ENCODE data around the gene LIMCH1.

LIMCH1 gene

DNA sequence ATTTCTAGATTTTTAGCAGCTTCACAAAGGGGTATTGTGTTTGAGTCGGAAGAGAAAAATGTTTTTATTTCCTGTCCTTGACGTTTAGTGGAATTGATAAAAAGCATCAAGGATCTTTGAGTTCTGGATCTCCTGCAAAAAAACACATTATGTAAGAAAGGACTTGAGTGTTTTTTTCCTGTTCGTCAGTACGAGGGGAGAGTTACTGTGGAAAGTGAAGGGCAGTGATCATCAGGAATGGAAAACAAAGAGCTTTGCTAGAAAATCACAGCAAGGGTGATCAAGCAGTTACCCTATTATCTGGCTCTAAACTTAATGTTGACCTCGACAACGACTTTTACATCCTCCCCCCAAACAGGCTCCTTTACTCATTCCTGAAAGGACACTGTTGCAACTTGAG lies 7.3 kb downstream of the LIMCH1 start:
- no peak overlapping the region for H3K27ac ChIP-seq
- no peaks in the 10 kb centered on the region for H4K20me1 ChIP-seq (ENCODE audit: insufficient read depth)
- no peak overlapping the region for H2AFZ ChIP-seq (ENCODE audit: low read depth)
- no peaks in the 10 kb centered on the region for H3K36me3 ChIP-seq (ENCODE audit: insufficient read depth)
- H3K27me3 ChIP-seq (ENCODE audit: insufficient read depth, low read depth) = no peaks in the 10 kb centered on the region
- H3K4me1 ChIP-seq (ENCODE audit: low read depth, poor library complexity, severe bottlenecking) = no peaks in the 10 kb centered on the region
- no peaks in the 10 kb centered on the region for H3K79me2 ChIP-seq (ENCODE audit: insufficient read depth, low read depth)
- no peak overlapping the region for H3K4me3 ChIP-seq (IDR thresholded peaks at IDR 0.05; ENCODE audit: insufficient read depth, low read depth, low read length)
- H3K4me2 ChIP-seq = no peak overlapping the region
- no peak overlapping the region for H3K9ac ChIP-seq
- TF ChIP-seq, protein P1, sequence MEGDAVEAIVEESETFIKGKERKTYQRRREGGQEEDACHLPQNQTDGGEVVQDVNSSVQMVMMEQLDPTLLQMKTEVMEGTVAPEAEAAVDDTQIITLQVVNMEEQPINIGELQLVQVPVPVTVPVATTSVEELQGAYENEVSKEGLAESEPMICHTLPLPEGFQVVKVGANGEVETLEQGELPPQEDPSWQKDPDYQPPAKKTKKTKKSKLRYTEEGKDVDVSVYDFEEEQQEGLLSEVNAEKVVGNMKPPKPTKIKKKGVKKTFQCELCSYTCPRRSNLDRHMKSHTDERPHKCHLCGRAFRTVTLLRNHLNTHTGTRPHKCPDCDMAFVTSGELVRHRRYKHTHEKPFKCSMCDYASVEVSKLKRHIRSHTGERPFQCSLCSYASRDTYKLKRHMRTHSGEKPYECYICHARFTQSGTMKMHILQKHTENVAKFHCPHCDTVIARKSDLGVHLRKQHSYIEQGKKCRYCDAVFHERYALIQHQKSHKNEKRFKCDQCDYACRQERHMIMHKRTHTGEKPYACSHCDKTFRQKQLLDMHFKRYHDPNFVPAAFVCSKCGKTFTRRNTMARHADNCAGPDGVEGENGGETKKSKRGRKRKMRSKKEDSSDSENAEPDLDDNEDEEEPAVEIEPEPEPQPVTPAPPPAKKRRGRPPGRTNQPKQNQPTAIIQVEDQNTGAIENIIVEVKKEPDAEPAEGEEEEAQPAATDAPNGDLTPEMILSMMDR (conservative IDR thresholded peaks at IDR 0.05; ENCODE audit: low read depth, low read length) = no peak

DNA sequence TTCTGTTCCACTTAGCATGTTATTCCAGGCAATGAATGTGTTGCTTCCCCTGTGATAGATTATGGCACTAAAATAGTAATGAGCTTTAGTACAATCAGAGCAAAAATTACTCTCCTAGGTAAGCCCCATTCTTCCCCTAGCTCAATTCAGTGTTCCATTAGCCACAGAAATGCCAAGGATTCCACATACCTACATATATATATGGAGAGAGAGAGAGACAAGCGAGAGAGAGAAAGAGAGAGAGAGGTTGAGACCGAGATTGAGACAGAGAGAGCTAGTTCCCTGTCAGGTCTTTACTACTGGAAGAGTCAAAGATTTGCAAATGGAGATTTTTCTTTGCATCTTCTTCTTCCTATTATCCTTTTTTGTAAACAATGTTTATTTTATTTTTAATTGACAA lies 8.7 kb downstream of the LIMCH1 start:
- no peaks in the 10 kb centered on the region for H3K27me3 ChIP-seq (ENCODE audit: insufficient read depth, low read depth)
- TF ChIP-seq, protein P1 (conservative IDR thresholded peaks at IDR 0.05; ENCODE audit: low read depth, low read length) = no peak

DNA sequence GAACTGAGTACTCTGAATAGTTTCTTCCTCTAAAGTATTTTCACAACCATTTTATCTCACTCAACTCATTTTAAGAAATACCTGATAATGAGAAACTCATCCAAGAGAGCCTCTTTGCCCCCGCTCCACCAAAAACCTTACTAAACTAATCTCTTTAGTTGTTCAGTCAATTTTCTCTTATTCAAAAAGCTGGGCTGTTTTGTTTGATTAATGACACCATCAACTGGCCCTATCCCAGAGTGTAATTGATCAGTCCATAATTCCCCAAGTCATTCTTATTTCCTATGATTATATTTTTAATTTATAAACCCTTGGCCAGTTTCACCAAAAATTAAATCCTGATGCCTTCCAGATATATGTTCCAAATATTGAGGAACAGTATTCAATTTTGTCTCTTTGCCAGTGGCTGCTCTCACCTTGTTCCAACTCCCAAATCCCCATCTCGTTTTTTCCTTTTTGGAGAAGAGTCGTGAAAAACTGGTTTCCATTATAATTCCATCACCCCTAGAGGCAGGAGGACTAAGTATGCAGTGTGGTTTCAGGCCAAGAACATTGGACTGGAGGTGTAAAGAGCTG lies 10.4 kb downstream of the LIMCH1 start:
- H3K4me3 ChIP-seq (IDR thresholded peaks at IDR 0.05; ENCODE audit: insufficient read depth, low read depth, low read length) = no peak overlapping the region

More for the DNA sequence above, 8.7 kb downstream of the LIMCH1 start:
- Histone ChIP-seq H3K79me2 (ENCODE audit: insufficient read depth, low read depth) (no peaks in the 10 kb centered on the region), H3K27ac (no peak overlapping the region), H4K20me1 (ENCODE audit: insufficient read depth) (no peaks in the 10 kb centered on the region), H3K4me2 (no peak overlapping the region), H3K36me3 (ENCODE audit: insufficient read depth) (no peaks in the 10 kb centered on the region), H3K4me3 (IDR thresholded peaks at IDR 0.05; ENCODE audit: insufficient read depth, low read depth, low read length) (no peak overlapping the region), H2AFZ (ENCODE audit: low read depth) (no peak overlapping the region), H3K4me1 (ENCODE audit: low read depth, poor library complexity, severe bottlenecking) (no peaks in the 10 kb centered on the region), H3K9ac (no peak overlapping the region)

DNA sequence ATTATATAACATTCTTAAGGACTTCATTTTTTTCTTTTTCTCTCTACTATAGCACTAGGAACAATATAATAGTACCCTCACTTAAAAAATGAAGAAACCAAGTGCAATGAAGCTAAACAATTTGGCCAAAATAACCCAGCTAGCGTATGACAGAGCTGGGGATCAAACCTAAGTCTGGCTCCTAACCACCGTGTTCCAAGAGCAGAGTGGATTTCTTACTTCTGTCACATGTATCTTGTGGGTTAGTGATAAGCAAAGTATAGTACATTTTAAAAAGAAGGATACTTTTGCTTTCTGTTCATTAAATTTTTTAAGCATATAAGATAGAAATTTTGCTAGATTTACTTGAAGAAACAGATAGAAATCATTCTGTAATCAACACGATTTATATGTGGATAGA lies 11.5 kb downstream of the LIMCH1 start:
- TF ChIP-seq, protein P1 (conservative IDR thresholded peaks at IDR 0.05; ENCODE audit: low read depth, low read length) = no peak
- Histone ChIP-seq H3K79me2 (ENCODE audit: insufficient read depth, low read depth) (no peaks in the 10 kb centered on the region), H3K27me3 (ENCODE audit: insufficient read depth, low read depth) (no peaks in the 10 kb centered on the region), H3K27ac (no peak overlapping the region), H4K20me1 (ENCODE audit: insufficient read depth) (no peaks in the 10 kb centered on the region), H3K36me3 (ENCODE audit: insufficient read depth) (no peaks in the 10 kb centered on the region), H2AFZ (ENCODE audit: low read depth) (no peak overlapping the region), H3K4me2 (no peak overlapping the region), H3K4me3 (IDR thresholded peaks at IDR 0.05; ENCODE audit: insufficient read depth, low read depth, low read length) (no peak overlapping the region), H3K4me1 (ENCODE audit: low read depth, poor library complexity, severe bottlenecking) (no peaks in the 10 kb centered on the region), H3K9ac (no peak overlapping the region)

More for the DNA sequence above, 10.4 kb downstream of the LIMCH1 start:
- Histone ChIP-seq H3K36me3 (ENCODE audit: insufficient read depth) (no peaks in the 10 kb centered on the region), H3K4me2 (no peak overlapping the region), H2AFZ (ENCODE audit: low read depth) (no peak overlapping the region), H3K9ac (no peak overlapping the region), H3K27me3 (ENCODE audit: insufficient read depth, low read depth) (no peaks in the 10 kb centered on the region), H3K4me1 (ENCODE audit: low read depth, poor library complexity, severe bottlenecking) (no peaks in the 10 kb centered on the region), H3K79me2 (ENCODE audit: insufficient read depth, low read depth) (no peaks in the 10 kb centered on the region), H3K27ac (no peak overlapping the region), H4K20me1 (ENCODE audit: insufficient read depth) (no peaks in the 10 kb centered on the region)
- TF ChIP-seq, protein P1 (conservative IDR thresholded peaks at IDR 0.05; ENCODE audit: low read depth, low read length) = no peak
